Measurements from ENCODE around the gene NMT1. TPM values are rescaled to one million over a fixed set of nuclear protein-coding genes. Genes with fewer than 3 reads are reported as not detected.

Gene NMT1
- total RNA-seq, 2 experiments from 2014 or later = 156 to 169 TPM

DNA sequence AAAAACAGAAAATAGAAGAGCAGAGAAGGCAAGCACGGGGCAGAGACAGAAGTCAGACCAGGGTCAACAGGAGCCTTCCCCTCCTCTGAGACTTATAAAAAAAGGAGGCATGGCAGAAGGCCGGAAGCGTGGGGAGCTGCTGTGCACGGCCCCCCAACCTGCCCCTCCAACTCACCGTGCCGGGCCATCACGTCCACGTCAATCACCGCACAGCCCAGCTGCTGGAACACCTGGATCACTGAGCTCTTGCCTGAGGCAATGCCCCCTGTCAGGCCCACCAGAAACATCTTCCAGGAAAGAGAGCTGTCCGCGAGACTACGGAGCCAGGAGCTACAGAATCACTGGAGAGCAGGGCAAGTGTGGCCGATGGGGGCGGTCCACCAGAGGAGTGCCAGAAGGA, 26.5 kb upstream of the NMT1 start:
- H3K36me3 Mint-ChIP-seq (ENCODE audit: low read depth) = peaks cover 23% of the 10 kb centered on the region
- CTCF ChIA-PET = interaction anchor here (0.7 to 2.0 kb wide), 2 partner anchors 13 to 101 kb away, joined by 3 to 10 read pairs; partner anchors contain the start of gene ACBD4

DNA sequence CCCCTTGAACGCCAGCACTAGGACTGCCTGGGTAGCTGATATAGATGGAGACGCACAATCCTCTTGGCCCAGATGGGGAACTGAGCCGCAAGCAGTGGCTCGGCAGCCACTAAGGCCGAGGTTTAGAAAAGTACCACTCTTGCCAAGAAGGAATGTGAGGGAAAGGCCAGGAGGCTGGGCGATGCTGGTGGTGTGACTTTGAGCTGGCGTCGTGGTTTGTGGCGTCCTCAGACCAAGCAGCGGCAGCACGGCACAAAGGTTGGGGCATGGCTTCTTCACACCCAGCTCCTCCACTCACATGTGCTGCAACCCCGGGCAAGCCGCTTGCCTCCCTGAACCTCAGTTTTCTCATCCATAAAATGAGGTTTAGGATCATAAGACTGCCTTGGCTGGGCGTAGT, 25.3 kb upstream of the NMT1 start:
- ATAC-seq (no peak), DNase-seq (no peak)
- Mint-ChIP-seq H3K27ac (no peak overlapping the region), H3K27me3 (no peaks in the 10 kb centered on the region), H3K4me1 (ENCODE audit: low read depth) (peaks cover 2% of the 10 kb centered on the region), H3K36me3 (ENCODE audit: low read depth) (peaks cover 16% of the 10 kb centered on the region), H3K4me3 (no peak overlapping the region), H3K9me3 (no peaks in the 10 kb centered on the region)
- intact Hi-C loops (cut with micrococcal nuclease) = no loop called here
- TF ChIP-seq, protein P1, sequence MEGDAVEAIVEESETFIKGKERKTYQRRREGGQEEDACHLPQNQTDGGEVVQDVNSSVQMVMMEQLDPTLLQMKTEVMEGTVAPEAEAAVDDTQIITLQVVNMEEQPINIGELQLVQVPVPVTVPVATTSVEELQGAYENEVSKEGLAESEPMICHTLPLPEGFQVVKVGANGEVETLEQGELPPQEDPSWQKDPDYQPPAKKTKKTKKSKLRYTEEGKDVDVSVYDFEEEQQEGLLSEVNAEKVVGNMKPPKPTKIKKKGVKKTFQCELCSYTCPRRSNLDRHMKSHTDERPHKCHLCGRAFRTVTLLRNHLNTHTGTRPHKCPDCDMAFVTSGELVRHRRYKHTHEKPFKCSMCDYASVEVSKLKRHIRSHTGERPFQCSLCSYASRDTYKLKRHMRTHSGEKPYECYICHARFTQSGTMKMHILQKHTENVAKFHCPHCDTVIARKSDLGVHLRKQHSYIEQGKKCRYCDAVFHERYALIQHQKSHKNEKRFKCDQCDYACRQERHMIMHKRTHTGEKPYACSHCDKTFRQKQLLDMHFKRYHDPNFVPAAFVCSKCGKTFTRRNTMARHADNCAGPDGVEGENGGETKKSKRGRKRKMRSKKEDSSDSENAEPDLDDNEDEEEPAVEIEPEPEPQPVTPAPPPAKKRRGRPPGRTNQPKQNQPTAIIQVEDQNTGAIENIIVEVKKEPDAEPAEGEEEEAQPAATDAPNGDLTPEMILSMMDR (IDR thresholded peaks at IDR 0.05) = no peak
- ChIA-PET POLR2A (no interaction called here), CTCF (no interaction called here)

More for the DNA sequence above, 26.5 kb upstream of the NMT1 start:
- no peaks in the 10 kb centered on the region for H3K27me3 Mint-ChIP-seq
- intact Hi-C loops (cut with micrococcal nuclease) = no loop called here
- POLR2A ChIA-PET = interaction anchor here (0.7 kb wide), 1 partner anchor 205 kb away, joined by 3 read pairs; no protein-coding TSS in a partner anchor
- TF ChIP-seq, protein P1 (IDR thresholded peaks at IDR 0.05) = no peak
- peaks cover 2% of the 10 kb centered on the region for H3K4me1 Mint-ChIP-seq (ENCODE audit: low read depth)
- ATAC-seq (no peak), DNase-seq (no peak)
- H3K9me3 Mint-ChIP-seq = no peaks in the 10 kb centered on the region
- no peak overlapping the region for H3K4me3 Mint-ChIP-seq
- no peak overlapping the region for H3K27ac Mint-ChIP-seq

DNA sequence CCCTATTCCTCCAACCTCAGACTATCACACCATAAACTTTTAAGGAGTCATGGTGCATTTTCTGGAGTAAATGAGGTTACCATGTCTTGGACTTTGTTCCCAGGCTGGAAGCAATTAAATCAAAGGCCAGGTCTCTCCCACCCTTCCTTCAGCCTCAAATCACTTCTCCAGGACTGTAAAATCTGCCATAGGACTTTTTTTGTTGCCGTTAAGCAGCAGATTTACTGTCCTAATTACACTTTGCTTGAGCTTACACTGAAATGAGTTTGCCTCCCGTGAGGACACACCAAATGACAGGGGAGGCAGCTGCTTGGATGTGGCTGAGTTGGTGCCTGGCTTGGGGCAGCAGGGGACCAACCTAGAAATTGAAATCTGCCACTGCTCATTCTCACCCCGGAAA, 24.4 kb upstream of the NMT1 start:
- POLR2A ChIA-PET = no interaction called here
- H3K4me1 Mint-ChIP-seq (ENCODE audit: low read depth) = peaks cover 2% of the 10 kb centered on the region
- no peak overlapping the region for H3K4me3 Mint-ChIP-seq
- no peak overlapping the region for H3K27ac Mint-ChIP-seq
- no peaks in the 10 kb centered on the region for H3K9me3 Mint-ChIP-seq
- intact Hi-C loops (cut with micrococcal nuclease) = no loop called here
- peaks cover 16% of the 10 kb centered on the region for H3K36me3 Mint-ChIP-seq (ENCODE audit: low read depth)
- CTCF ChIA-PET = no interaction called here
- H3K27me3 Mint-ChIP-seq = no peaks in the 10 kb centered on the region
- DNase-seq (no peak), ATAC-seq (no peak)
- TF ChIP-seq, protein P1 (IDR thresholded peaks at IDR 0.05) = no peak

DNA sequence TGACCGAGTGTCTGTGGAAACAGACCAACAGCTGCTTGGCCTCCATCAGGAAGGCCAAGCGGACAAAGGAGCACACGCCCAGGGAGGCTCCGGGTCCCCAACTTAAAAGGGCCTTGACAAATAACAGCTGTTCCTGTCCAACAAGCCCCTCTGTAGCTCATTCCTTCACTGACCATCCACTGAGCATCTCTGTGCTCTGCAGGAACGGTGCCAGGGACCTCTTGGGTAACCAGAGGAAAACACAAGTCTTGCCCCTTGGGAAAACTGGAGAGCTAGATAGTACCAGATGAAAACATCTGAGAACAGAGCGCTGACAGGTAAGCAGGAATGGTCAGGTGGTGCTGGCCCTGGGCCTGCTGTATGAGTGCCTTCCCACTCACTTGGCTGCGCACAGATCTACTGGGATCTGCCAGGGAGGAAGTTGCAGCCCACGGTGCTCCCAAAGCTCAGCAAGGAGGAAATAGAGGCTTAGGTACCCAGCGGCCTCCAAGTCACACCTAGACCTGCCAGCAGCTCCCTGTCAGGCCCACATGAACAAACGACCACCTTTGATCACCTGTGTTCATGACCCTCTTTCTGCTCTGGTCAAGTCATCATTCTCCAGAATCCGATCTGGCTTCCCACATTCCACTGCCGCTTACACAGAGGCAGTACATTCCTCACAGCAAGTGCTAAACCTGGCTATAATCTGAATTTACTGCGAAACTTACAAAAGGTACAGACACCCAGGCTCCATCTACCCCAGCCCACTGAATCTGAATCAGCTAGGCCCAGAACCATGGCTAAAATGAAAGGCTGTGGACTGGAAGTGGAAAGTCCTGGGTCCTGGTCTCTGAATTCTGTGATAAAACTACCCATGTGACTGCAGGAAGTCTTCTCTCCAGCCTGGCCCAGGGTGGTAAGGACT, 22.1 kb upstream of the NMT1 start:
- Mint-ChIP-seq H3K9me3 (no peaks in the 10 kb centered on the region), H3K4me3 (no peak overlapping the region), H3K27me3 (no peaks in the 10 kb centered on the region), H3K4me1 (ENCODE audit: low read depth) (peaks cover 24% of the 10 kb centered on the region), H3K36me3 (ENCODE audit: low read depth) (peaks cover 15% of the 10 kb centered on the region), H3K27ac (no peak overlapping the region)
- POLR2A ChIA-PET = interaction anchor here (0.8 to 1.5 kb wide), 5 partner anchors 10 to 92 kb away, joined by 3 read pairs; partner anchors contain the start of gene DCAKD
- intact Hi-C loops (cut with micrococcal nuclease) = no loop called here
- CTCF ChIA-PET = interaction anchor here (1.5 to 1.6 kb wide), 2 partner anchors 10 to 17 kb away, joined by 4 to 7 read pairs; no protein-coding TSS in a partner anchor
- TF ChIP-seq, protein P1 (IDR thresholded peaks at IDR 0.05) = no peak
- no peak for ATAC-seq
- DNase-seq = no peak

DNA sequence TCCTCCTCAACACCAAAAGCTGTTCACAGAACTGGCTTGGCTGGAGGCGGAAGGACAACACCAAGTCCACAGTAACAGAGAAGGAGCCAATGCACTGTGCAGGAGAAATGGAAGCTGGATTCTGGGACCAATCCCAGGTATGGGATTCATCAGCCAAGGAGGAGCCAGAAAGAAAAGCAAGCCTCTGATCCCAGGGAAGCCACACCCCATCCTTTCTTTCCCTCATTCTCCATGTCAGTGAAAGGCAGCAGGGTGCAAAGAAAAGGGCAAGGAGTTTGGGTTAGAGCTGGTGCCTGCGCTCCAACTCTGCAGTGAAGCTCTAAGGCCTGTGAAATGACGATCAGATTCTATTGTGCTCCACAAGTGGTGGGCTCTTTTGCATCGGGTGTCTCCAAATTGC, 20.7 kb upstream of the NMT1 start:
- no peak overlapping the region for H3K4me3 Mint-ChIP-seq
- H3K4me1 Mint-ChIP-seq (ENCODE audit: low read depth) = peaks cover 25% of the 10 kb centered on the region
- intact Hi-C loops (cut with micrococcal nuclease) = no loop called here
- DNase-seq (no peak), ATAC-seq (no peak)
- H3K9me3 Mint-ChIP-seq = no peaks in the 10 kb centered on the region
- peaks cover 9% of the 10 kb centered on the region for H3K36me3 Mint-ChIP-seq (ENCODE audit: low read depth)
- TF ChIP-seq, protein P1 (IDR thresholded peaks at IDR 0.05) = no peak
- ChIA-PET POLR2A (interaction anchor here (1.5 kb wide), 1 partner anchor 94 kb away, joined by 3 read pairs; no protein-coding TSS in a partner anchor), CTCF (interaction anchor here (1.6 kb wide), 1 partner anchor 9 kb away, joined by 4 read pairs; no protein-coding TSS in a partner anchor)
- no peak overlapping the region for H3K27ac Mint-ChIP-seq
- no peaks in the 10 kb centered on the region for H3K27me3 Mint-ChIP-seq

Data from activated CD8-positive, alpha-beta T cell treated with anti-CD3 and anti-CD28 coated beads for 36 hours (primary cell).